Osteoblast (primary cell): Measurements from ENCODE around the gene PLVAP. TPM values are rescaled to one million over a fixed set of nuclear protein-coding genes. Genes with fewer than 3 reads are reported as not detected.

Experiments
- DNase-seq: peaks from one replicate; pipeline ENCODE4 v3.0.0; 2011; ENCODE audit warnings: low spot score, mixed read lengths; ENCODE audit not compliant: insufficient read length; ENCODE audit errors: missing footprints
- H2AFZ ChIP-seq: 2 replicates; pipeline ENCODE4 v1.6.0; 2011; ENCODE audit warnings: mild to moderate bottlenecking, low read length
- H3K27ac ChIP-seq: 2 replicates; pipeline ENCODE4 v1.5.1; 2011; ENCODE audit warnings: mild to moderate bottlenecking, low read depth, low read length, moderate library complexity
- H3K27me3 ChIP-seq: 2 replicates; pipeline ENCODE4 v1.6.0; 2012; ENCODE audit warnings: mild to moderate bottlenecking, control low read depth, inconsistent platforms, low read length, moderate library complexity; ENCODE audit not compliant: insufficient read depth
- H3K36me3 ChIP-seq: 2 replicates; pipeline ENCODE4 v1.5.1; 2011; ENCODE audit warnings: mild to moderate bottlenecking, low read length, control low read depth, moderate library complexity; ENCODE audit not compliant: insufficient read depth
- H3K4me1 ChIP-seq: 2 replicates; pipeline ENCODE4 v1.5.1; 2011; ENCODE audit warnings: mild to moderate bottlenecking, low read length, control low read depth, moderate library complexity; ENCODE audit not compliant: insufficient read depth
- H3K4me2 ChIP-seq: 2 replicates; pipeline ENCODE4 v1.6.0; 2011; ENCODE audit warnings: mild to moderate bottlenecking, low read length; ENCODE audit not compliant: insufficient read depth
- H3K4me3 ChIP-seq: fragments of 200-600 bp; sonication (generic); 3 replicates; pipeline ENCODE4 v1.5.1; 2012; ENCODE audit warnings: mild to moderate bottlenecking, low read length, inconsistent platforms; ENCODE audit not compliant: insufficient read depth
- H3K79me2 ChIP-seq: 2 replicates; pipeline ENCODE4 v1.6.0; 2012; ENCODE audit warnings: mild to moderate bottlenecking, low read length, control low read depth, inconsistent platforms; ENCODE audit not compliant: insufficient read depth
- H3K9me3 ChIP-seq: 2 replicates; pipeline ENCODE4 v1.5.1; 2011; ENCODE audit warnings: low read depth, low read length, control low read depth
- H4K20me1 ChIP-seq: 2 replicates; pipeline ENCODE4 v1.6.0; 2012; ENCODE audit warnings: mild to moderate bottlenecking, low read length, control low read depth; ENCODE audit not compliant: insufficient read depth
- total RNA-seq: library from RNA; depleted of rRNA; stranded (reverse); fragments of >200 nt; gene quantifications from 2 replicates; pipeline ENCODE4 v1.2.3, GENCODE V29; 2012
- TF ChIP-seq, protein P1 (sequence below): IDR thresholded peaks from 2 replicates; pipeline ENCODE4 v1.5.1; 2011; ENCODE audit warnings: mild to moderate bottlenecking, low read depth, low read length, moderate library complexity; ENCODE audit errors: extremely low read depth

The PLVAP gene
- total RNA-seq, 1 donor = not detected

DNA sequence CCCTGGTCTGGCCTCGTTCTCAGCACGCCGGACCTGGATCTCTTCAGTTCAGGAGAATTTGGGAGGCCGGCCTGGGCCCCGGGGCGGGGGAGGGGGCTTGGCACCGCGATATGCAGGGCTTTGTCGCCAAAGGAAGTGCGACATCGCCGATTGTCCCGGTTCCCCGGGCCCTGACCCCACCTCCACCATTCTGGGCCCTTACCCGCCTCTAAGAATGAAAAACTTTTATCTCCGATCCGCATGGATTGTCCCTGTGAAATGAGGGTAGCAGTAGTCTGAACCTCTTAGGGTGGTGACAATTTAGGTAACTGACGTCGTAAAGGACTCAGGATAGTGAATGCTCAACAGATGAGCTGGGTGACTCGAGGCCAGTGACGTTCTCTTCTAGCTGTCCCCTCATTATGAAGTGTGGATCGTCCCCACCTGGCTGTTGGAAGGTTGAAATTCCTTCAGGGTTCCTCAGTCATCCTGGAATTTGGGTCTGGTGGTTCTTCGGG is 67.1 kb downstream of the PLVAP start:
- Histone ChIP-seq H3K4me1 (peaks cover 33% of the 10 kb centered on the region), H4K20me1 (peaks cover 34% of the 10 kb centered on the region), H3K9me3 (no peaks in the 10 kb centered on the region), H3K4me3 (peak overlapping the region; percentile 100), H3K36me3 (peaks cover 22% of the 10 kb centered on the region), H2AFZ (peak overlapping the region; percentile 15), H3K27me3 (no peaks in the 10 kb centered on the region), H3K4me2 (peak overlapping the region; percentile 99), H3K79me2 (peaks cover 62% of the 10 kb centered on the region), H3K27ac (peak overlapping the region; percentile 78)
- TF ChIP-seq, protein P1, sequence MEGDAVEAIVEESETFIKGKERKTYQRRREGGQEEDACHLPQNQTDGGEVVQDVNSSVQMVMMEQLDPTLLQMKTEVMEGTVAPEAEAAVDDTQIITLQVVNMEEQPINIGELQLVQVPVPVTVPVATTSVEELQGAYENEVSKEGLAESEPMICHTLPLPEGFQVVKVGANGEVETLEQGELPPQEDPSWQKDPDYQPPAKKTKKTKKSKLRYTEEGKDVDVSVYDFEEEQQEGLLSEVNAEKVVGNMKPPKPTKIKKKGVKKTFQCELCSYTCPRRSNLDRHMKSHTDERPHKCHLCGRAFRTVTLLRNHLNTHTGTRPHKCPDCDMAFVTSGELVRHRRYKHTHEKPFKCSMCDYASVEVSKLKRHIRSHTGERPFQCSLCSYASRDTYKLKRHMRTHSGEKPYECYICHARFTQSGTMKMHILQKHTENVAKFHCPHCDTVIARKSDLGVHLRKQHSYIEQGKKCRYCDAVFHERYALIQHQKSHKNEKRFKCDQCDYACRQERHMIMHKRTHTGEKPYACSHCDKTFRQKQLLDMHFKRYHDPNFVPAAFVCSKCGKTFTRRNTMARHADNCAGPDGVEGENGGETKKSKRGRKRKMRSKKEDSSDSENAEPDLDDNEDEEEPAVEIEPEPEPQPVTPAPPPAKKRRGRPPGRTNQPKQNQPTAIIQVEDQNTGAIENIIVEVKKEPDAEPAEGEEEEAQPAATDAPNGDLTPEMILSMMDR = no peak
- DNase-seq = peak; percentile 92

DNA sequence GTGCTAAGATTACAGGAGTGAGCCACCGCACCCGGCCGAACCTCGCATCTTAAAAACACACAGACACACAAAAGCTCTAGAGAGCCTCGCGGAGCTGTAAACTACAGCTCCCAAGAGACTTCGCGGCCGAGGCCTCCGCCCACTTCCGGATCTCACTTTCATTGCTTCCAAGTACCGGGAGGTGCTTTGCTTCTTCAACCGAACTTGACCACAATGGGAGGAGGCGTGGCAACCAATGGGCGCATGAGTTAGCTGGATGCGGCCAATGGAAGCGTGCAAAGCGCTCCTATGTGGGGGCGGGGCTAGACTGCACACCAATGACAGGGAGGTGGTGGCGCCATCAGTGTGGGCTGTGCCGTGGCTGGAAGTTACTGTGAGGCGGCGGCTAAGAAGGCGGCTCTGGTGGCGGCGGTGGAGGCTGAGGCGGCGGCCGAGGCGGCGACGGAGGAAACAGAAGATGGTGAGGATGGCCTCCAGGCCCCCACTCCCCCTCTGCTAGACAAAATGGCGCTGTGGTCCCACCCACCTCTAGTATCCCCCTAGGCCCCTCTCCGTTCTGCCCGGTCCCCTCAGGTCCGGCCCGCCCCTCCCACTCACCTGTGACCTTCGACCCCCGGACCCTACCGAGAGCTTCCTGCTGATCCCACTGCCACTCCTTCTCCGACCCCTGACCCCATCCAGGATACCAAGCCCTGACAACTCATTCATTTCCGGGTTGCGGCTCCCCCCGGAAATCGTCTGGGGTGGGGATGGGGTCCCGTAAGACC is 67.8 kb downstream of the PLVAP start, which contains the start of gene DDA1:
Gene DDA1 (plus strand): TSS at position 366 of the 767 bp plus-strand sequence. CDS start 92 bp downstream, at position 458.
- peaks cover 39% of the 10 kb centered on the region for H3K4me1 ChIP-seq
- peak within 1 kb of the TSS; percentile 100 for H3K4me3 ChIP-seq
- TF ChIP-seq, protein P1 = no peak
- H3K27me3 ChIP-seq = no peaks in the 10 kb centered on the region
- H4K20me1 ChIP-seq = peaks cover 34% of the 10 kb centered on the region
- H3K27ac ChIP-seq = peak within 1 kb of the TSS; percentile 78
- peak within 1 kb of the TSS; percentile 80 for H2AFZ ChIP-seq
- H3K36me3 ChIP-seq = peaks cover 17% of the 10 kb centered on the region
- peak within 1 kb of the TSS; percentile 99 for H3K4me2 ChIP-seq
- peak; percentile 100 for DNase-seq
- H3K79me2 ChIP-seq = peaks cover 59% of the 10 kb centered on the region
- no peaks in the 10 kb centered on the region for H3K9me3 ChIP-seq

DNA sequence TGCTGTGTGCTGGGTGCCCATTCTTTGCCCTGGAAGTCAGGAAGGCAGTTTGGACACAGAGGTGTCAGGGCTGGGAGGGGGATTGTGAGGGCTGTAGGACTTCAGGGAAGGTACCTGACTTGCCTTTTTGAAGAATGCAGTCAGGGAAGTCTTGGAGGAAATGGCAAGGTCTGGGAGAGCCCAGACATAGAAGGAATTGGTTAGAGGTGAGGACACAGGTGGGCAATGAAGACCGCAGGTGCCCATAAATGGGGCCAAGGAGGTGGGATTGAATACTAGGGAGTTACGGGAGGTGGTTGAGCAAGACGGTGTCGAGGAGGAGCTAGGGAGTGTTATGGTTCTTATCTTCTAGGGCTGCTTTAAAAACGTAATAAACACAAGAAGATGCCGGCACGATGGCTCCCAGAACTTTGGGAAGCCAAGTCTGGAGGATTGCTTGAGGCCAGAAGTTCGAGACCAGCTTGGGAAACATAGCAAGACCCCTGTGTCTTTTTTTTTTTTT is 69.2 kb downstream of the PLVAP start:
- Histone ChIP-seq H3K4me3 (no peak overlapping the region), H2AFZ (no peak overlapping the region), H3K79me2 (peaks cover 46% of the 10 kb centered on the region), H3K27me3 (no peaks in the 10 kb centered on the region), H3K4me1 (peaks cover 49% of the 10 kb centered on the region), H4K20me1 (peaks cover 26% of the 10 kb centered on the region), H3K27ac (no peak overlapping the region), H3K36me3 (peaks cover 9% of the 10 kb centered on the region), H3K4me2 (no peak overlapping the region), H3K9me3 (no peaks in the 10 kb centered on the region)
- TF ChIP-seq, protein P1 = no peak
- peak; percentile 30 for DNase-seq

DNA sequence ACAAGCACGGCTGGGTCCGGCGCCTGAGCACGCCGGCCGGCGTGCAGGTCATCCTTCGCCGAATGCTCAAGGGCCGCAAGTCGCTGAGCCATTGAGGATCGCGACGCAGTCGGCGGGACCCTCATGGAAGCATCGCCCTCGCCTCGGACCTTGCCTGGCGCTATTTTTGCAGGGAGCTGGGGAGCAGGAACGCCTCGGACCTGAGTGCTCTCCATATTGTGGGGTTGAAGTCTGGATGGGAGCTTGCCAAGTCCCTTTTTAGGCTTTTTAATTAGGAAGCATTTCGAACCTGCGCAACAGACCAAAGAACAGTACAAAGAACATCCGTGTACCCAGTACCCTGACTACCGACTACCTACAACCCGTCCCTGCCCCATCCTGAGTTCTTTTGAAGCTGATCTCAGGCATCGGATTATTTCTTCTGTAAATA is 70.8 kb downstream of the PLVAP start:
- peaks cover 11% of the 10 kb centered on the region for H4K20me1 ChIP-seq
- peaks cover 43% of the 10 kb centered on the region for H3K4me1 ChIP-seq
- H3K27me3 ChIP-seq = no peaks in the 10 kb centered on the region
- TF ChIP-seq, protein P1 = no peak
- peak overlapping the region; percentile 99 for H3K4me3 ChIP-seq
- peak overlapping the region; percentile 68 for H3K27ac ChIP-seq
- peak overlapping the region; percentile 99 for H2AFZ ChIP-seq
- peaks cover 33% of the 10 kb centered on the region for H3K79me2 ChIP-seq
- H3K9me3 ChIP-seq = no peaks in the 10 kb centered on the region
- H3K36me3 ChIP-seq = no peaks in the 10 kb centered on the region
- H3K4me2 ChIP-seq = peak overlapping the region; percentile 88
- DNase-seq = peak; percentile 71
